Measurements from ENCODE around the gene PTPN7.
"Not testable (repeated sequence)": the region's sequence is repeated elsewhere in the genome, so short reads cannot be mapped to it uniquely, and the experiment has no call there.

The PTPN7 gene

DNA sequence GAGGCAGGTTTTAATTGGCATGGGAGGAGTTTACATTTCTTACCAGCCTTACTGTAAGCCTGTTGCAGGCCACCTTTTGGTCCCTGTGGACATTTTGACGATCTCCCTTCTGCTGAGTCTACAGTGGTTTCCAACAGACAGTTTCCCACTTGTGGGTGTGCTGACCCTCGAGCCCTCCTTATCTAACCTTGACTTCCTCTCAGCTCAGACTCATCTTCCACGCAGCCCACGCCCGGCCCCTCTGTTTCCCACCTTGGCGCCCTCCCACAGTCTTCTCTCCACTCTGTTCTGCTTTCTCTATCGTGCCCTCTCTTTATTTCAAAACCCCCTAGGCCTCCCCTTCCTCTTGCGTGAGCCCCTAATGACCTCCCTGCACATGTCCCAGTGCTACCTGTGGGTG is 9.8 kb downstream of the PTPN7 start:
- no peak for DNase-seq (ENCODE audit: low read depth)

DNA sequence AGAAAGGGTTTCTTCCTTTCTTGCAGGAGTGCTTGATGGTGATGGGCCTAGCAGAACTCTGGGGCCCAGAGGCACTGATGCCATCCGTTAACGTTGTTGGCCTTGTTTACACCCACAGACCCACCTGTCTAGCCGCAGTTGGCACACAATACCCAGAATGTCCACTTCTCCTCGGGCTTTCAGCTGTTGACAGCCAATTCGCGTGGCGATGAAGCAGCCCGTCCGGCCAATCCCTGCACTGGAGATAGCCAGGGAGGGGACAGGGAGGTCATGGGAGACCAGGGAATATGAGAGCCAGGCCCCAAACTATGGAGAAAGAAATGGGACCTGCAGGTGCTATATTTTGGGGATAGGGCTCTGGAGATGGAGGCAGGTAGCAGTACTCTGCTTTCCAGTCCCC is 10.2 kb downstream of the PTPN7 start:
- DNase-seq (ENCODE audit: low read depth), result no peak

DNA sequence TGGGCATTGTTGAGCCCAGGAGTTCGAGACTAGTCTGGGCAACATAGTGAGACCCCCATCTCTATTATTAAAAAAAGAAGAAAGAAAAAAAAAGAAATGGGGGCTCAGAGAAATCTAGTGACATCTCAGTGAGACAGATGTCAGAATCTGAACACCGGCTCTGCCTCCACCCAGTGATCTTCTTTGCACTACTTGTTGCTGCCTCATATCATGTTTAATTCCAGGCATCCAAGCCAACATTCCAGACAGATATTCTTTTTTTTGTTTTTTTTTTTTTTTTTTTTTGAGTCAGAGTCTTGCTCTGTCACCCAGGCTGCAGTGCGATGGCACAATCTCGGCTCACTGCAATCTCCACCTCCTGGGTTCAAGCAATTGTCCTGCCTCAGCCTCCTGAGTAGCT is 10.8 kb downstream of the PTPN7 start:
- no peak for DNase-seq (ENCODE audit: low read depth)

DNA sequence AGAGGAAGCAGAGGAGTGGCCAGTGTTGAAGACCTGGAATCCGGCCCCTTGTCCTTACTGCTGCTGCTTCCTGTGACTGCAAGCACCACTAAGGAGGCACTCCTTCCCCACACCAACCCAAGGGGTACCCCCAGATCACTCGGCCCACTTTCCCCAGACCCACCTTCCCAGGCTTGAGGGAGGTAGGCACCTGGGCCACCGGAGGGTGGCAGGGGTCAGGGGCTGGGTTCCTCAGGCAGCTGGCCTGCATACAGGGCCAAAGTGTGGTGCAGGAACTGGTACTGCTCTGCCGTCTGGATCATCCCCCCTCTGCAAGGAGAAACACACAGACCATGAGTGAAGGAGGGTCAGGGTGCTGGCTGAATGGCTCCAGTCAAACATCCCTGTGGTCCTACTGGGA is 12.0 kb downstream of the PTPN7 start:
- no peak for DNase-seq (ENCODE audit: low read depth)

DNA sequence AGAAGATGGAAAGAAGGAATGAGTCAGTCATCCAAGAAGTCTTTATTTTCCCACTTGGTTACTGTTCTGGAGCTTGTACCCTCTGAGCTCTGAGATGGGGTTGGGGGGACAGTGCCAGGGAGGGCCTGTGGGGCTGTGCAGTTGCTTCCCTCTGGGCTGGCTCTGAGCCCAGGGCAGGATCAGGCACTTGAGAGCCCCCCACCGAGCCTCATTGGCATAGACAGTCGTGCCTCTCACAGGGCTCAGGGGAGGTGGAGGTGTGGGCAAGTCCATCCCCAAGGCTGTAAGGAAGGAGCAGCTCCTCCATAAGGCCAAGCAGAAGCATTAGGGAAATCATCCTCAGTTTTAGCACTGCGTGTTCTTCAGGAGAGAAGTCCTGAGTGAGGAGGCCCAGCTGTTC is 13.4 kb downstream of the PTPN7 start:
- no peak for DNase-seq (ENCODE audit: low read depth)

DNA sequence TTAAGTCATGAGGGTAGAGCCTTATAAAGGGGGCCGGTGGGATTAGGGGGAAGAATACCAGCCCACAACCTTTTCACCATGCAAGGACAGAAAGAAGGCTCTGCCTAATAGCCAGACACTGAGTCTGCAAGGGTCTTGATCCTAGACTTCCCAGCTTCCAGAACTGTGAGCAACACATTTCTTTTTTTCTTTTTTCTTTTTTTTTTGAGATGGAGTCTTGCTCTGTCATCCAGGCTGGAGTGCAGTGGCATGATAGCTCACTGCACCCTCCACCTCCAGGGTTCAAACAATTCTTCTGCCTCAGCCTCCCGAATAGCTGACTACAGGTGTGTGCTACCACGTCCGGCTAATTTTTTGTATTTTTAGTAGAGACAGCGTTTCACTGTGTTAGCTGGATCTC is 14.1 kb downstream of the PTPN7 start:
- DNase-seq (ENCODE audit: low read depth), result no peak

DNA sequence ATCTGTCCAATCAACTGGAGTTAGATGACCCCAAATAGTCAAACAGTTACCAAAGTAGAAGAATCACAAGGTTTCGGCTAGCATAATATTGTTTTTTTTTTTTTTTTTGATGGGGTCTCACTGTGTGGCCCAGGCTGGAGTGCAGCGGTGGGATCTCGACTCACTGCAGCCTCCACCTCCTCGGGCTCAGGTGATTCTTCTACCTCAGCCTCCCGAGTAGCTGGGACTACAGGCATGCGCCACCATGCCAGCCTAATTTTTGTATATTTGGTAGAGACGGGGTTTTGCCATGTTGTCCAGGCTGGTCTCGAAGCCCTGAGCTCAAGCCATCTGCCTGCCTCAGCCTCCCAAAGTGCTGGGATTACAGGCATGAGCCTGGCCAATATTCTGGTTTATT is 14.7 kb downstream of the PTPN7 start:
- not testable (repeated sequence) for DNase-seq (ENCODE audit: low read depth)

DNA sequence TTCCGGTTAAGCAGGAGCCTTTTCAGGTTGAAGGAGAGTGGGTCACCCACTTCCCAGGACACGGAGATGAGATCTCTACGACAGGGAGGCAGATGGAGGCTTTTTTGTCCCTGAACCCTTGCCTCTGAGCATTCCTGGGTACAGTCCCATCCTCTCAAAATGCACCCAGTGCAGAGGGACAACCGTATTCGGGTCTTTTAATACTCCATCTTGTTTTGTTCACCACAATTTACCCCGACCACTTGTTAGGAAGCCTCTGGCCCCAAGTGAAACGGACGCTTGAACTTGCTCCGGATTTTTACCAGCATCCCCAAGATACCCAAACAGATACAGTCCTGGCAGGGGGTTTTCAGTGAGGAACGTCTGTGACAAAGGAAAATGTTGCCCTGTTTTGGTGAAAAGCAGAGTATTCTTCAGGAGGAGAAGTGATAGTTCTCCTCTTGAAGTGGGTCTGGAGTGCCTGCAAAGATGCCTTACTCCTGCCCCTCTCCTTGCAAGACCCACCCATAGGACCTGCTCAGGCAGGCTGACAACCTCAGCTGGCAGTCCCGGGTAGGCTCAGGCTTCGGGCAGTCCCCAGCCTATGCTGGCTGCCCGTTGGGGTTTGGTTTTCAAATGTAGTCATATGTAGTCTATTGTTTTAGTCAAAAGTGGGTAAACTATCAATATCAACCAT is 15.2 kb downstream of the PTPN7 start:
- DNase-seq (ENCODE audit: low read depth), result no peak

DNA sequence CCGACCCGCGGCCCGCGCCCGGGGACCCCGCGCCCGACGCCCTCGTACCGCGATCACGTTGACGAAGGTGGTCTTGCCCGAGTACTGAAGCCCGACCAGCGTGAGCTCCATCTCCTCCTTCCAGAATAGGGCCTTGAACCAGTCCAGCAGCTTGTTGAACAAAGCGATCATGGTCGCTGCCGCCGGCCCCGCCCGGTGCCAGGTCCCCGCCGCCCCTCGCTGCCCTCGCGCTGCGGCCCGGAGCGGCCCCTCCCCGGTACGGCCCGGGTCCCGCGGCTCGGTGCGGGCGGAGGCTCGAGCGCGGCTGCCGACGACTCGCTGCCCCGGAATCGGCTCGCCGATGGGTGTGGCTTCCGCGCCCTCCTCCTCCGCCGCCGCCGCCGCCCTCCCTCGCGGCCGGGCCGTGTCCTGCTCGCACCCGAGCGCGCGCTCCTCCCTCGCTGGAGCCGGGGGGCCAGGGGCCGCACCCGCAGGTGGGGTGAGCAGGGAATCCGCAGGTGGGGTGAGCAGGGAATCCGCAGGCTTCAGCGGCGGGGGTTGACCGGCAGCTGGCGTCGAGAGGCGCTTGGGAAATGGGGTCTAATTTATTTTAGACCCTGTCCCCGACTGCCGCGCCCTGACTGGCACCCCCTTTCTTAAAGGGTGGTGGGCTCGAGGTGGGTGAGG is 15.9 kb downstream of the PTPN7 start, which contains the start of gene ARL8A:
Gene ARL8A (minus strand): TSS at position 336 of the 666 bp plus-strand sequence. CDS start 165 bp downstream, at position 171.
- no peak for DNase-seq (ENCODE audit: low read depth)

DNA sequence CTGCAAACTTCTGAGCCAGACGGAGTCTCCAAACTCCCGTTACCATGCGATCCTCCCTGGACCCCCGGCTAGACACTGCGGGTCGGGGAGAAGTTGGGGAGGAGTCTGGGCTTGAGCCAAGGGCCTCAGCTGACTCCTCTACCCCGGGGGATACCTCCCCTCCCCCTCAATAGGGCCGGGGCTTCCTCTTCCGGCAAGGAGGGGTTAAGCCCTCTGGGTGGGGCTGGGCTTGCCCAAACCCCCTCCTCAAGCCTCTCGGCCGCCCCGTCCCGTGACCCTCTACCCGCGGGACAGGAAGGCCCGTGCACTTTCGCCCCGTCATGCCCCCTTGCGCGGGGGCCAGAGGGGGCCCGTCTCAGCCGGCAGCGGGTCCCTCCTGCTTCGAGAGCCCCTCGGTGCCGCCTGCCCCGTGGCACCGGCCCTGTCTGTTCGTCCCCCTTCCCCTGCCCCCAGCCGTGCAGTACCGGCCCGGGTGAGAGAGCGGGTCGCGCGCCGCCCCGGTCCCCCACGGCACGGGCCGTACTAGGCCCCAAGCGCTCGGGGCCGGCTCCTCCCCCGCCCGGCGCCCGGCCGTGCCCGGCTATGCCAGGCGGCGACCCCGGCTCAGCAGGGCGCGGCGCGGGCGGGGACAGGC is 16.5 kb downstream of the PTPN7 start:
- no peak for DNase-seq (ENCODE audit: low read depth)

DNA sequence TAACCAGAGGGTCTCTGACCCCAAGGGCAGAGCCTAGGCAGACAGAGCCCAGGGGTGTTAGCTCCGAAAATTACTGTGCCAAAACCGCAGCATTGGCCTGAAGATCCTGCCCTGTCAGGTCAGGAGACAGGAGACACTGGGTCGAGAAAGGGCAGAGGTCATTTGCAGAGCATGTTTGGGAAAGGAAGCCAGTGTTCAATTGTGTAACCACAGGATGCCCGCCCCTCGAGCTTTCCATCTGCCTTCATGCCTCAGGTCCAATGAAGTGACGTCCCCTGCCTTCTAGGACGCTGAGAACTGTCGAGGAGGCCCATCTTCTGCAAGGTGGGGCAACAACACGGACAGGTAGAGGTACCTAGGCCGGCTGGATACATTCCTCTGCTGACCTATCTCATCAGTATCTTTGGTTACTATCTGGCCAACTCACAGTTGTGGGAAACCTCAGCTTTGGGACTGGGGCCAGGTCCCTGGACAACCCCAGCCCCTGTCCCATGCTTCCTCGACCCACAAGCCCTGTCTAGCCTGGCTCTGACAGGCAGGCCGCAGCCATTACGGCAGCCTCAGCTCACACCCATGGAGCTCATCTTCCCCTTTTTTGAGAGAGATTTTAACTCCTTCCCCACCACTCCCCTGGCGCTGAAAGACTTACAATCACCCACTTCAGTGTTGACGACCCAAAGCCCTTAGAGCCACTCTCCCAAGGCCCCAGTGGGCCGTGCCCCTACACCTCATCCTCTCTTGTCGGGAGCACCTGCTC is 17.2 kb downstream of the PTPN7 start:
- no peak for DNase-seq (ENCODE audit: low read depth)

DNA sequence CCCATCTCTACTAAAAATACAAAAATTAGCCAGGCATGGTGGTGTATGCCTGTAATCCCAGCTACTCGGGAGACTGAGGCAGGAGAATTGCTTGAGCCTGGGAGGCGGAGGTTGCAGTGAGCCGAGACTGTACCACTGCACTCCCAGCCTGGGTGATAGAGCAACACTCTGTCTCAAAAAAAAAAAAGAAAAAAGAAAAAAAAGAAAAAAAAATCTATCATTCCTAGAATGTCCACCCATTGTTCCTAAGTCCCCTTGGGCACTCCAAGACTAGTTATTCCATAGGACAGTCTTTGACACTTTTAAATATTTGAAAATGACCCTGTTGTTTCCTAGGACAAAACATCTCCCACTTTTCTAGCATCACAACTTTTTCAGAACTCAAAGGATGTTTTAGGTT is 18.9 kb downstream of the PTPN7 start:
- DNase-seq (ENCODE audit: low read depth), result not testable (repeated sequence)

DNA sequence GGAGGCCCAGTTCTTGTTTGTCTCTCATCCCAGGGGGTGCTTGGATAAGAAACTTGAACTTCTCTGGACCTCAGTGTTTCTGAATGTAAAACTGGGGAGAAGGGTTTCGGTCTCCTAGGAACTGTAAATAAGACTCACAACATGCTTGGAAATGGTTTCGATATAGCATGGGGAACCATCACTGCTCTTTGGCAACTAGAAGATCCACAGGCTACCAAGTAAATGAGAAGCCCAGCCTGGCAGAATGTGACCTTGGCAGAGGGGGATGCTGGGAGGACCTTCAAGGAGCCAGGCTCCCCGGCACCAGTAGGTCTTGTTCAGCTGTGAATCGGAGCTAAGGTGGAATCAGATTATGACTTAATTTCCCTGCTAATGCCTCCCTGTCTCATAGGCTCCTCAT is 19.6 kb downstream of the PTPN7 start:
- no peak for DNase-seq (ENCODE audit: low read depth)

DNA sequence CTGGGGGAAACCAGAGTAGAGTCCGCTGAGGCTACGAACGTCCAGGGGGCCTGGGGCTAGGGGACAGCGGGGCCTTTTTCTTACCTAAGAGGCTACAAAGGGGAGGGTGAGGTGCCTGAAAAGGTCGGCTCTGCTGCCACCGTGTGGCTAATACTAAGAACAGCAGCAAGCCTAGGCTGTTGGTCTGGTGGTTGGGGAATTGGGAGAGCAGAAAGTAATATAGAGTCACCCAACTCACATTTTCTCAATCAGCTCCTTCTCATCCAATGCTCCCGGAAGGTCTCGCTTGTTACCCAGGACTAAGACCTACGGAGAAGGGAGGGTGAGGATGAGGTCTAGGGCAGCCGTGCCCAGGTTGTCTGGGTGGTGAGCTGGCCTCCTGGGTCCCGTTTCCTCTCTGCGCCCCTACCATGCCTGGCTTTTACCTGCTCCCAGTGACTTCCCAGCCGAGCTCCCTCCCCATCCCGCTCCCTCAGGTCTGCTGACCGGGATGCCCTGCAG is 25.1 kb downstream of the PTPN7 start:
- DNase-seq (ENCODE audit: low read depth), result peak; percentile 52

DNA sequence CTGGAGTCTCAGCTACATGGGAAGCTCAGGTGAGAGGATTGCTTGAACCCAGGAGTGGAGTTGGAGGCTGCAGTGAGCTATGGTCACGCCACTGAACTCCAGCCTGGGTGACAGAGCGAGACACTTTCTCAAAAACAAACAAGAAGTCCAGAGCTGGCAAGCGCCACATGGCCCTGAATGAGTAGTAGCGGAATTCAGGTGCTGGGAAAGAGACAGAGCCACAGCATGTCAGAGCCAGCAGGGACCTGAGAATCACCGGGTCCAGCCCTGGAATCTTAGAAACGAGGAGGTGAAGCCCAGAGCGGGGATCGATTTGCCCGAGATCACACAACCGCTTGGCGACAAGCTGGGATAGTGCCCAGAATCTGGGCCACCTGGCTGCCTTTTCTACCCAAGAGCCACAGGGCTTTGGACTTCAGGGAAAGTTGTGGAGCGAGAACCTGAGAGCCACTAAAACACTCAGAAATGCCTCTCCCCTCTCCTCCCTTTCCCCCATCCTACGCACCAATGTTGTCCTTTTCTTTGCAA is 25.7 kb downstream of the PTPN7 start:
- no peak for DNase-seq (ENCODE audit: low read depth)

DNA sequence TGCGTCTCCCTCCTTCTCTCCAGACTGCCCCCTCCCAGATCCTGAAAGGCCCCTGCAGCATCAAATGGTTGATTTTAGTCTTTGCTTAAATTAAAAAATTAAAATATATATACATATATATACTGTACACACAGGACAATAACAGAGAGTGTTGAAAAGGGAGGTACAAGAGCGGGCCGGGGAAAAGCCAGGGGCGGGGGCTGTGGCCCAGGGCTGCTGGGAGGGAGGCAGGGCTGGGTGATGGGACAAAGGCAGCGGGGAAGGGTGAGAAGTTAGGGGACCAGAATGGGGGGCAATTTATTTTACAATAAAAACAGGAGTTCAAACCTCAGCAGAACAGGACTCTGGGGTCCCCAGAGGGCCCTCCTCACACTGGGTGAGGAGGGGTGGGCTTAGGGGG is 26.4 kb downstream of the PTPN7 start:
- DNase-seq (ENCODE audit: low read depth), result no peak

DNA sequence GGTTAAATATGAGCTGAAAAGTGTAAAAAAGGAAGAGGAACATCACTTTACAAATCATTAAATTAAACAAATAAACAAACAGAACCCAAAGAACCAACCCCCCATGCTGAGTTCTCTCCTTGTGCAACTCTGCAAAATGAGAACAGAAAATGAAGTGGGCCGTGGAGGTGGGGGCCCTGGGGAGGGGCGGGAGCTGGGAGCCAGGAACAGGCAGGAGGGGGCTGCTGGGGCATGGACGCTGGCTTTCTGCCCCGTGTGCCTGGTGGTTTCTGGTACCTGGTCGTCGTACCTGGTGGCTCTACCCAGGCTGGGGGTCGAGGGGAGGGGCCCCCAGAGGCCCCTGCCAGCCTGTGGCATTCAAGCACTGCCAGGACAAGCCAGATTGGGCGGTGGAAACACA is 26.9 kb downstream of the PTPN7 start:
- DNase-seq (ENCODE audit: low read depth), result no peak

DNA sequence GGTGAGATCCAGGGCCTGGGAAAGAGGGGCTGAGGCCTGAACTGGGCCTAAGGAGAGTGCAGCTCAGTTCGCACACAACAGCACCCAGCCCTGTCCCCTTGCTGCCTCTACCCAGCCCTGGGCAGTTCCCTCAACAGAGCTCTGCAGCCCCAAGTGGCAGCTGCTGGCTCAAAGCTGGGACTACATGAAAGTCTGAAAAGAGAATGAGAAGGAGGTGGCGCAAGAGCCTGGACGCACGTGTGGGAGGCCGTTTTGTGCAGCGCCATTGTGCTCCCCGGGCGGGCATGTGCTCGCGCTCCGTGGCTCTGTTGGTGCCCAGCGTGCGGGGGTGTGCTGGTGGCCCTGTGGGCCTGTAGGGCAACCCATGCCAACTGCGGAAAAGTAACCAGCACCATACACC is 27.4 kb downstream of the PTPN7 start:
- DNase-seq (ENCODE audit: low read depth), result no peak

DNA sequence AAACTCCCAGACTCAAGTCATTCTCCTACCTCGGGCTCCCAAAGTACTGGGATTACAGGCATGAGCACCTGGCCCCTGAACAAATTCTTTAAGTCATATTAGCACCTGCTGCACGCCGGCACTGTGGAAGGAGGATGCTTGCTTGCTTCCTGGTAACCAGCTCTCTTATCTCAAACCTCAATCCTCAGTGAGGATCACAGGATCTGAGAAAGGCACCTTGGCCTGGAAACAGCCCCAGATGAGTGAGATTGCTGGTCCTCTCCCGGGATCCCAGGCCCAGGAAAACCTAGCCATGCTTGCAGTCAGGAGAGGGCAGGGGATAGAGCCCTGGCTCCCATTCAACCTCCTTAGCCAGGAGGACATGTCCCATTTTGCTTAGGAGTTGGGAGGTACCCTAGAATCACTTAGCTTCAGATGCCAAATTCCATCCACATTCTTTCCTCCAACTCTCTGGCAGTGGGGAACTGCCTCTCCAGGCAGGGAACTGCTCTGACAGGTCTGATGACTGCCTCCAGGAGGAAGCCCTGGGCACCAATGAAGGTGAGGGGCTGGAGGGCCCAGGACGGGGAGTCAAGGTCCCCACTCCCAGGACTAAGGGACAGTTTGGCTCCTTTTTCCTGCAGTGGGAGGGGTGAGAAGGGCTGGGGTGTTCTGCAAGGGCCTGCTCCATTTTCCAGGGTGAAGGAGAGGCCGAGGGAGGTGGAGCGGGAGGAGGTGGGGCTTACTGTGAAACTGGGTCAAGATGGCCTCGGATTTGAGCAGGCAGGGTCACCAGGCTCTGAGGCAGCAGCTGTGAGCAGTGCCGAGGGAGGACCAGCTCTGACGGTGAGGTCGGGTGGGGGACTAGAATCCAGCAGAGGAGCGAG is 28.2 kb downstream of the PTPN7 start:
- peak; percentile 37 for DNase-seq (ENCODE audit: low read depth)

DNA sequence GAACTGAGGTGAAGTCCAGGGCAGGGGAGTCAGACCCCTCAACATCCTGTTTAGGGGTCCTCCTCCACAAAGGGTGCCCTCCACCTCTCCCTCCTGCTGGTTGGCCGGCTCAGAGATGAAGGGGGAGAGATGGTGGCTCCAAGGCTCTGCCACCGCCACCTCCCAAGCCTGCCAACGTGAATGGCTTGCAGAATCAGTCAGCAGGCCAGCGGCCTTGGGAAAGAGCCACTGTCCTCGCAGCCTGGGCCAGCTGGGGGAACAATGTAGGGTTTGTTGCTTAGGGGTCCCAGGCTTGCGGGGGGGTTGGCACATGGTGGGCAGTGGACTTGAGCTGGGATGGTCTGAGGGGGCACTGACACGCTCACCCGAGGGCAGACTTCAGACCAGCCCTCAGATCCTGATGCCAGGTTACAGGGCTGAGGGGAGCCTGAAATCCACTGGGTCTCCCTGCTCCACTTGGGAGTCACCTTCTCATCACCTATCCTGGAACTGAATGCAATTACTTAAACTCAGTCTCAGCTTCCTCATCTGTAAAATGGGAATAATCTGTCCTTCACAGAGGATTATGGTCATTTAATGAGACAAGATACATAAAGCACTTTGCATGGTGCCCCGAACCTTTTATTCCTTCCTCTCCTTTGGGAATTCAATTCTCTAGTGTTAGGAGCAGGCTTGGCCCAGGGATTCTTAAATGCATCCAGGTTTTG is 29.4 kb downstream of the PTPN7 start:
- no peak for DNase-seq (ENCODE audit: low read depth)

DNA sequence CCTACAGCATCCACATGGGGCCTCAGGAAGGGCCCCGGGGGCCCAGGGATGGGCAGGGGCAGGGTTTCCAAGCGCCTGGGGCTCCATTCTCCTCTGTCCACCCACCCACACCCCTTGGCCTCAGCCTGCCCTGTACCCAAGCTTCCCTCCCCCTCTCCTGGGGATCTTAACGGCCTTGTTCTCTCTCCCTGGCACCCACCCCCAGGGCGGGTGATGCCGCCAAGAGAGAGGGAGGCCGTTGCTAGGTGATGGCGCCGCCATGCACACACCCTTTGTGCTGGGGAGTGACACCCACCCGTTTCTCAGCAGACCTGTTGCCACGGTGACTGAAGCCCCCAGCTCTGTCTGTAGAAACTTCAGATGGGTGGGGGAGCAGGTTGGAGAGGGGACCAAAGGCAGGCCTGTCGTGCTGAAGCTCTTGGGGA is 30.1 kb downstream of the PTPN7 start:
- no peak for DNase-seq (ENCODE audit: low read depth)
